Gastroesophageal sphincter (tissue), 4 donors: Measurements from ENCODE around the gene ZMYND11. TPM values are rescaled to one million over a fixed set of nuclear protein-coding genes. Genes with fewer than 3 reads are reported as not detected.

Source experiments
- ATAC-seq: fragments of 150-250 bp; one replicate; pipeline ENCODE4 v1.9.1; 2016; ENCODE audit warnings: mild to moderate bottlenecking, moderate library complexity
- H3K27ac ChIP-seq, 4 donors: fragments of 200-600 bp; sonication (generic) in 3 of 4; 1 replicate in 3 of 4; 2 replicates in 1 of 4; pipeline ENCODE4 v1.5.1; 2016 to 2019
- H3K27me3 ChIP-seq: fragments of 200-600 bp; sonication (generic); one replicate; pipeline ENCODE4 v1.5.1; 2019
- H3K36me3 ChIP-seq, 2 donors: fragments of 200-600 bp; sonication (generic); one replicate each; pipeline ENCODE4 v1.5.1; 2019; ENCODE audit warnings: control low read depth in 1 of 2
- H3K4me1 ChIP-seq, 3 donors: fragments of 200-600 bp; sonication (generic); 1 replicate in 2 of 3; 2 replicates in 1 of 3; pipeline ENCODE4 v1.5.1; 2016 to 2019; ENCODE audit warnings: control low read depth in 2 of 3
- H3K4me3 ChIP-seq, 2 donors: fragments of 200-600 bp; sonication (generic); one replicate each; pipeline ENCODE4 v1.5.1; 2019; ENCODE audit warnings: mild to moderate bottlenecking in 1 of 2, moderate library complexity in 1 of 2
- H3K9me3 ChIP-seq, 3 donors: fragments of 200-600 bp; sonication (generic); one replicate each; pipeline ENCODE4 v1.5.1; 2017 to 2019; ENCODE audit warnings: control low read depth in 2 of 3
- CTCF ChIP-seq, 4 experiments: fragments of 200-600 bp in 2 of 4; fragments of 450-650 bp in 2 of 4; sonication (generic) in 1 of 4; IDR thresholded peaks; one replicate each; pipeline ENCODE4 v1.5.1; 2017 to 2019; ENCODE audit warnings: antibody characterized with exemption in 4 of 4, mild to moderate bottlenecking in 2 of 4, moderate library complexity in 2 of 4
- EP300 ChIP-seq: sonication (generic); formaldehyde crosslinking; IDR thresholded peaks from one replicate; pipeline ENCODE4 v1.6.1; 2017; ENCODE audit warnings: antibody characterized with exemption, mild to moderate bottlenecking
- POLR2A ChIP-seq, 2 donors: fragments of 450-650 bp; IDR thresholded peaks; one replicate each; pipeline ENCODE4 v1.6.1; 2017; ENCODE audit warnings: antibody characterized with exemption in 2 of 2, mild to moderate bottlenecking in 2 of 2, moderate library complexity in 1 of 2
- POLR2AphosphoS5 ChIP-seq: sonication (generic); formaldehyde crosslinking; IDR thresholded peaks from one replicate; pipeline ENCODE4 v1.6.1; 2017; ENCODE audit warnings: antibody characterized with exemption
- WGBS, 2 donors: methylation state at CpG; one replicate each; pipeline ENCODE4 v1.1.5; 2018; ENCODE audit warnings: low coverage in 1 of 2; 5-methylcytosine and 5-hydroxymethylcytosine counted together
- total RNA-seq, 4 donors: library from RNA; depleted of rRNA; stranded (reverse); fragments of >200 nt; gene quantifications; one replicate each; pipeline ENCODE4 v1.1.0, GENCODE V29; 2016

The ZMYND11 gene
- total RNA-seq, 4 donors from 2014 or later = 131 to 176 (median 166) TPM

DNA sequence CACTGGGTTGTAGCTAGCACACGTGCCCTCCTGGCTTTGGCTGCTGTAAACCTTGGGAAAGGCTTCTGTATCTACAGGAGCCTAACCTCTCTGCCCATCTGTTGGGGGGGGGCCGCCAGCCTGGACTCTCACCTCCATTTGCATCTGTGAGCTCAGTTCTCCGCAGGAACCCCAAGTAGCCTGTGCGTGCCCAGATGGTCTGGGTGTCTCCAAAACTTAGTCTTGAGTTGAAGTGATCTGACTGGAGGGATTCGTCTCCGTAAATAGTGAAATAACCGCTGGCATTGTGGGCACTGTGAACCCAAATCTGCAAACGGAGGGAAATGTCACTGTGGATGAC, 147.9 kb downstream of the ZMYND11 start:
- Histone ChIP-seq H3K27me3 (no peaks in the 10 kb centered on the region), H3K27ac (no peak overlapping the region), H3K9me3 (no peaks in the 10 kb centered on the region), H3K4me1 (peaks cover 0 to 25% (median 0%) of the 10 kb centered on the region in 3 donors), H3K36me3 (peaks cover 0 to 91% of the 10 kb centered on the region in 2 donors), H3K4me3 (no peak overlapping the region)
- TF ChIP-seq POLR2A (IDR thresholded peaks at IDR 0.05) (no peak), CTCF (IDR thresholded peaks at IDR 0.05) (no peak), EP300 (no peak), POLR2AphosphoS5 (no peak)
- ATAC-seq = no peak
- WGBS, 2 donors = 83 to 93% methylated on average over 5 to 7 of the region's 8 CpGs

DNA sequence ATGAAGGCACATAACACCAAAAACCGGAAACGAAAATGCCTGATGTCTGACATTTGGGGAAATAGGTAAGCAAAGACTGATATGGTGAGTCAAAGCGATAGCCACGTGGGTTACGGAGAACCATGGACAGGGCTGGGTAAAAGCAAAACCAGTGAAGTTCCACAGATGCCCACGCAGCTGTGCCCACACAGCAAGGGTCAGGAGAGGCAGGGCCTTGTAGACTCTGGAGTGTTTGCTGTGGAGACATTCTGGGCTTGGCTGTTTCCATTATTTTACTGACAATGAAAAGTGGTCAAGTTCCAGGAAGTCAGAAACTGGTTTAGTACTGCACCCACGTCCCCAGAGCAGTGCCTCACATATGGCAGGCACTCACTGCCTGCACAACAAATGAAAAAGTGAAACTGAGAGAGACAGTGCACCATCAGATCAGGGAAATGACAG, 148.7 kb downstream of the ZMYND11 start:
- Histone ChIP-seq H3K4me3 (no peak overlapping the region), H3K36me3 (peaks cover 0 to 91% of the 10 kb centered on the region in 2 donors), H3K9me3 (no peaks in the 10 kb centered on the region), H3K27me3 (no peaks in the 10 kb centered on the region), H3K4me1 (peaks cover 0 to 25% (median 0%) of the 10 kb centered on the region in 3 donors), H3K27ac (no peak overlapping the region)
- ATAC-seq = no peak
- TF ChIP-seq EP300 (no peak), CTCF (IDR thresholded peaks at IDR 0.05) (no peak), POLR2A (IDR thresholded peaks at IDR 0.05) (no peak), POLR2AphosphoS5 (no peak)
- WGBS, 2 donors = 67 to 88% methylated on average over 4 to 7 of the region's 7 CpGs

- no peak for TF ChIP-seq CTCF (IDR thresholded peaks at IDR 0.05)
- TF ChIP-seq EP300 = no peak
- no peaks in the 10 kb centered on the region for H3K27me3 ChIP-seq
- peaks cover 0 to 25% (median 0%) of the 10 kb centered on the region in 3 donors for H3K4me1 ChIP-seq
- 83 to 93% methylated on average over 5 to 8 of the region's 15 CpGs for WGBS, 2 donors
- ATAC-seq = no peak
- H3K4me3 ChIP-seq = no peak overlapping the region
- no peaks in the 10 kb centered on the region for H3K9me3 ChIP-seq
- H3K27ac ChIP-seq = no peak overlapping the region
- H3K36me3 ChIP-seq = peaks cover 0 to 91% of the 10 kb centered on the region in 2 donors
These were observed 150.0 kb downstream of the ZMYND11 start for GRCh38 chr10:285216-285615.

- ATAC-seq = no peak
- Histone ChIP-seq H3K27ac (peak overlapping the region in 2 of 4 donors; percentile 9 to 27), H3K9me3 (no peaks in the 10 kb centered on the region), H3K27me3 (no peaks in the 10 kb centered on the region), H3K4me1 (peaks cover 0 to 23% (median 0%) of the 10 kb centered on the region in 3 donors), H3K36me3 (peaks cover 0 to 93% of the 10 kb centered on the region in 2 donors), H3K4me3 (no peak overlapping the region)
- TF ChIP-seq POLR2A (IDR thresholded peaks at IDR 0.05) (no peak), CTCF (IDR thresholded peaks at IDR 0.05) (no peak), EP300 (no peak), POLR2AphosphoS5 (no peak)
- whole genome bisulfite sequencing, 2 donors = 41 to 43% methylated on average over 4 of the region's 4 CpGs
These were observed 151.9 kb downstream of the ZMYND11 start for GRCh38 chr10:287026-287709.

- H3K4me1 ChIP-seq = peaks cover 0 to 17% (median 0%) of the 10 kb centered on the region in 3 donors
- 97 to 98% methylated on average over 4 of the region's 4 CpGs for WGBS, 2 donors
- H3K27me3 ChIP-seq = no peaks in the 10 kb centered on the region
- no peaks in the 10 kb centered on the region for H3K9me3 ChIP-seq
- ATAC-seq = no peak
- H3K27ac ChIP-seq = peak overlapping the region in 2 of 4 donors; percentile 9 to 27
- H3K36me3 ChIP-seq = peaks cover 0 to 90% of the 10 kb centered on the region in 2 donors
- no peak for TF ChIP-seq POLR2AphosphoS5
- TF ChIP-seq CTCF (IDR thresholded peaks at IDR 0.05) = peak in 1 of 4 experiments; percentile 17
- no peak for TF ChIP-seq POLR2A (IDR thresholded peaks at IDR 0.05)
- TF ChIP-seq EP300 = no peak
- no peak overlapping the region for H3K4me3 ChIP-seq
These were observed 152.6 kb downstream of the ZMYND11 start for GRCh38 chr10:287814-288213.
